Measurements from ENCODE around the gene TPCN1.
A peak's percentile ranks its signal among the peaks of the same experiment; 100 is the strongest.

The TPCN1 gene

DNA sequence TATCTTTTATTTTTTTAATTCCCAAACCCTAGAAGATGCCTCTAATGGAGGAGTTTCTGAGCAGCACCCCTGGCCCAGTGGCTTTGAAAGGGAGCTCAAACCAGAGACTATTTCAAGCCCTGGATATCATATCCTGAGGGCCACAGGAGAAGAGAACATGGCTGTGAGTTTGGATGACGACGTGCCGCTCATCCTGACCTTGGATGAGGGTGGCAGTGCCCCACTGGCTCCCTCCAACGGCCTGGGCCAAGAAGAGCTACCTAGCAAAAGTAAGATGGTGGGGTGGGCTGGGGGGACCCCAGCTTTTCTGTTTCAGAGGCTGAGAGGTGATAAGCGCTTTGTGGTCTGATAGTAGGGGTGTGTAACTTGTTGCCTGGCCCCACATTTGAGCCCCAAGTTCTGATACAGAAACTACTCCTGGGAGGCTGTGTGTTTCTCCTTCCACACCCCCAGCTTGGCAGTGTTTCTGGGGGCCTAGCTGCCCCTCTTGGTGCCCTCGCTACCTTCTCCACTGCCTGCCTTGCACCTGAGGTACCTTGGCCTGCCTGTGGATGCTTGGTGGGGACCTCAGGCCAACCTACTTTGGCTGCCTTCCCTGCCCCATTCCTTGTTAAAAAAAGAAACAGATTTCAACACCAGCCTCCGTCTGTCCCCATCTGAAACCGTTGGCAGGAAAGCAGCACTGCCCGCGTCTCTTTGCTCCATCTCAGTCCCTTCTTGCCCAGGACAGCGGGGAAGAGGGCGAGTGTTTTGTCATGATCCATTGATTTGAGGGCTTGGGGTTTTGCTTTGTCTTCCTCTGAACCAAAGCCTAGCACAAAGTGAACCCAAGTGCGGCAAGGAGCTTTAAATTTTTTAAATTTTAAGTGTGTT, 5.7 kb downstream of the TPCN1 start:
- no peak for DNase-seq

- no peak for DNase-seq
Observed at GRCh38 chr12:113227686-113228391, 6.6 kb downstream of the TPCN1 start.

- DNase-seq, result no peak
Observed at GRCh38 chr12:113228394-113229028, 7.2 kb downstream of the TPCN1 start.

- DNase-seq, result no peak
Observed at GRCh38 chr12:113230315-113231234, 9.3 kb downstream of the TPCN1 start.

GRCh38 chr12:113231235-113232088, 10.2 kb downstream of the TPCN1 start:
- DNase-seq, result no peak

DNA sequence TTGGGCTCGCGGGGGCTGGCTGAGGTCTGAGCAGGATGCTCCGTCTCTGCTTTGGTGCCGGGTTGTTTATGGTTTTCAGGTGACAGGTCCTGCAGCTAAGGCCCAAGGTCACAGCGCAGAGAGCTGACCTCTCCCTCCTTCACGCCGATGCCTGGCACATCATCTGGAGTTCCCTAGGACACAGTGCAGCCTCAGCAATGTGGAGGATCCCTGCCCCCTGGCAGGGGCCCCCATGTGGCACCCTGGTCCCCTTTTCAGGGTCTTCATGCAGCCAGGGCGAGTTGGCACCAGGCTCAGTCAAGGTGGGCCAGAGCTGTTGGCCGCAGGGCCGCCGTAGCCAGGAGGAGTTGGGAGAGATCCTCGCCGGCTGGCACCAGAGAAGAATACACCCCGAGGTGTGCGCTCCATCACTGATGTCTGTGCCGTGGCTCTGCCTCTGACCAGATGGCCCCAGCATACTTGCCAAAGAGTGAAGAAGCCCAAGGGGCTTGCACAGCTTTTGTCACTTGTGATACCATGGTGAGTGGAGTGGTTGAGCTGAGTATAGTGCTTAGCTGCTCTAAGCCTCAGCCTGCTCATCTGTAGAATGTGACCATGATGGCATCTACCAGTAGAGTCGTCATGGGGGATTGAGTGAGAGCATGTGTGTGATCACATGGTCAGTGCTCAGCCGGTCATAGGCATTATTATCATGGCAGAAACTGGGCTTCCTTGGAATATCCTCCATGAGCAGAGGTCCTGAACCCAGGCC, 11.0 kb downstream of the TPCN1 start:
- DNase-seq, result no peak

GRCh38 chr12:113232840-113233585, 11.7 kb downstream of the TPCN1 start:
- DNase-seq, result peak; percentile 71

DNA sequence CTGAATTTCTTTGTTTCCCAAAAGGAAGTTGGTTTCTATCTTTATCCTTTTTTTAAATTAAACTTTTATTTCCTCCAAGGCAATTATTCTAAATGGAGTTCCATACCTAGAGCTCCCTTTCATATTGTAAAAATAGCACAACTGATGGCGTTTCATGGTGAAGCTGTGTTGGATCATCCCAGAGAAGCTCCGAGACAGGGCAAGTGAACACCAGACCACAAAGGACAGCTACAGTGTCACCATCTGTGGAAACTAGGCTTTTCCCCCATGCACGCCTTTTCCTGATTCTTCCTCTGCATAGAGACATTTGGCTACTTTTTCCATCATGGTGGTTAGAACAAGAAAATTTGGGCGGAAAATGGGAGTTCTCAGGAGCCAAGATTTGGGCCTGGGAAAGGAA, 12.7 kb downstream of the TPCN1 start:
- no peak for DNase-seq

DNA sequence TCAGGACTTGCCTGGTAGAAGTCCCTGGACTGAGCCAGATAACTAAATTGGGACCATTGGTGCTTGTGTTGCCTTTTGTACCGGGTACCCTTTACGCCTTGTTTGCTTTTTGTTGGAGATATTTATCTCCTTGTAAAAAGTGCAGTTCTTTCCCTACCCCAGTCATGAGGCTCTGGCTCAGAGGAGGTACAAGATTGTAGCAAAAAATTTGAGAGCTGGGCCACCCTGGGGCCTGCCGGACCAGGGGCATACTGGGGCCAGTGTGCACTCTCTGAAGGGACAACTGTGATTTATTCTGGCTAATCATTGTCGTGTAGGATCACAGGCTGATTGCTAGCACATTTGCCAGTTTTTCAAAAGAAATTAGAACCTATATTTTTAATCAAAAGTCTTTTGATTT, 13.2 kb downstream of the TPCN1 start:
- no peak for DNase-seq

GRCh38 chr12:113235976-113236375, 14.7 kb downstream of the TPCN1 start:
- no peak for DNase-seq

DNA sequence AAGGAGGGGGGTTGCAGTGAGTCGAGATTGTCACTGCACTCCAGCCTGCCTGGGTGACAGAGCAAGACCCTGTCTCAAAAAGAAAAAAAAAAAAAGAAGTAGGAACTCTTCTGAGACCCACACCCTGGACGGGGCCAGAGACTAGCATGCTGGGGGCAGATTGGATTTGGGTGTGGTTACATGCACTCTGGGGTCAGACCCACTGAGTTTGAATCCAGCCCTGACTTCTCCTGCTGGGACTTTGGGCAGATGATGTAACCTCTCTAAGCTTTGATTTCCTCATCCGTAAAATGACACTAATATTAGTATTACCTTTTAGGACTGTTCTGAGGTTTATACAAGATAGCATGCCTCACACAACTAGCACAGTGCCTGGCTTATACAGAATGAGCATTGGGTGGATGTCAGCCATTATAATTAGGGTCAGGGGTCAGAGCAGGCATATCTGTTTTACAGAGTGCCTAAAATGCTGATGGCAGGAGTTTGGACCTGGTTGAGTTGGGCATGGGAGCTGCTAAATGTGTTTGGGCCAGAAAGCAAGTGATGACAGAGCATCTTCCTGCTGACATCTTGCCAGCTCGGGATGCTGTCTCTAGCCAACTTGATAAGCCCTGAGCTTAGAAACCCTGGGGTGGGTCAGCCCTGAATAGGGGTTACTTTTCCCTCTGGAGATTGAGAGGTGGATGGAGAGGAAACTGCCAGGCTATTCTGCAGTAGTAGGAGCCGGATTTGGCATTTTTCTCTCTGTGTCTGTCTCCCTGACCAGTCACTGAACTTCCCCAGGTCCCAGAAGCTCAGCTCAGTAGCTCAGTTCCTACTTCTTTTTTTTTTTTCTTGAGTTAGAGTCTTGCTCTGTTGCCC, 15.5 kb downstream of the TPCN1 start:
- DNase-seq, result no peak

GRCh38 chr12:113237748-113238147, 16.5 kb downstream of the TPCN1 start:
- no peak for DNase-seq

DNA sequence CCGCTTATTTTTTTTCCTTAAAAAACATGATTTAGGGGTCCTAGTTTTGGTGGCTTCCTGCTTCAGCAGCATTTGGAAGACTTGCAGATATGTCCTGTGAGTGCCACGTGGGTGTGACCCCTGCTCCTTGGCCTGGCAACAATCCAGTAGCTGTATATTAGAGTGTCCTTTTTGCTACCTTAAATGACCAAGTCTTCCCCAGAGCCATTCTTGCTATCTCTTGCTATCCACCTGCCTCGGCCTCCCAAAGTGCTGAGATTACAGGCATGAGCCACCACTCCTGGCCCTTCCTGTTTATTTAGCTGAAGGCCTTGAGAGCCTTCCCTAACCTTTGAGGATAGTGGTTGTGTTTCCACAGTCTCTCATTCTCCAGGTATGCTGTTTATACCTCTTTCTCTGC, 17.0 kb downstream of the TPCN1 start:
- DNase-seq, result no peak

GRCh38 chr12:113239288-113239771, 18.1 kb downstream of the TPCN1 start:
- no peak for DNase-seq

GRCh38 chr12:113239811-113240331, 18.6 kb downstream of the TPCN1 start:
- DNase-seq, result no peak

GRCh38 chr12:113240395-113240794, 19.1 kb downstream of the TPCN1 start:
- DNase-seq, result no peak

DNA sequence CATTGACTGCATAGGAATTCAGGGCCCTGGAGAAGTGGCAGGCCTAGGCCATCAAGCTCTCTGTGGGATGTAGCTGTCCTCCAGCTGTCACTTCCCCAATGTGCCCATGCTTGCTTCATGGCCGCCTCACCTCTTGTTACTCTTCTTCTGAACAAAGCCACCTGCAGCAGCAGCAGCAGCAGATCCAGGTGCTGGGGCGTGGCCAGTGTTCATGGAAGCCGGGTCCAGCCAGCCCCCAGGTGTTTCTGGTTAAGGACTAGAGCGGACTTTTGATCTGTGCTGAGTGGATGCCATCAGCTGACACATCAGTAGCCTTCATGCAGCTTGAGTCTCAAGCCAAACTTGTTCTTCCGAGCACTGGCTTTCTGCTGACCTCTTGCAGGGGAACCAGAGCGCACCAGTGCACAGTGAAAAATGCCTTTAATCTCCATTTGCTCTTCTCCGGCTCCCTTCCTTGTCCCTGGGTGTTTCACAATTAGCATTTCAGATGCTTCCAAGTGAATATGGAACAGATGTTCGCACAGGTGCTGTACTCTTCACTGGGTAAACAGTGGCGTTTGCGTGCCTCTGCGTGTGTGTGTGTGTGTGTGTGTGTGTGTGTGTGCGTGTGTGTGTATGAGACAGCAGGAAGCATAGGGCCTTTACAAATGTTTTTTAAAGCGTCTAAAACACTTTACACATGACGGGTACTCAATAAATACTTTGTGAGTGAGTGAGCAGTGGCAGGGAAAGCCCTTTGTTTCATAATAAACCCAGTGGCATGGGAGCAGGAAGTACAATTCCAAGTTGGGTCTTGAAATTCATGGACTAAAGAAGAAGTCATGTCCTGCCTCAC, 20.1 kb downstream of the TPCN1 start:
- no peak for DNase-seq

DNA sequence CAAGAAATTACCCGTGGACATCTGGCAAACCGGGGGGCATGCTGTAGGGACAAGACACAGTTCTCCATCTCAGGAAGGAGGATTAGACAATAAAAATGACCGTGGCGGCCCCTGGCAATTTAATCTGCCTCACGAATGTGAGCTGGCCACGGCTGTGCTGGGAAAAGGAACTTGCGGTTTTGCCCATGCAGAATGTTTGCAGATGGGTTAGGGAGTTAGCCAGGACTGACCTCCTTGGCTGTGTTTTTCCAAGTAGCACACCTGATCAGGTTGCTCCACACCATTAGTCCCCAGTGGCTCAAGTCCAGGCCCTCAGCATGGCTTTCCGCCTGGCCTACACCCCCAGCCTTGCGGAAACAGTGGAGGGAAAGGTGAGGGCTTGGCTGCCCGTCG, 20.8 kb downstream of the TPCN1 start:
- no peak for DNase-seq
